Measurements from ENCODE around the gene FBXO40. TPM values are rescaled to one million over a fixed set of nuclear protein-coding genes. Genes with fewer than 3 reads are reported as not detected.

FBXO40 gene
- total RNA-seq, 2 donors from 2014 or later = not detected

- DNase-seq = no peak
- Histone ChIP-seq H3K4me1 (ENCODE audit: control insufficient read depth, insufficient read depth, low read length) (no peaks in the 10 kb centered on the region), H3K27me3 (ENCODE audit: control insufficient read depth, insufficient read depth, low read length, poor library complexity, severe bottlenecking) (no peaks in the 10 kb centered on the region), H3K9ac (ENCODE audit: extremely low read depth, low read length, poor library complexity, severe bottlenecking) (no peak overlapping the region), H3K27ac (ENCODE audit: low read depth, low read length) (no peak overlapping the region), H3K4me3 (ENCODE audit: low read length) (no peak overlapping the region), H3K36me3 (ENCODE audit: control insufficient read depth, insufficient read depth, low read length) (no peaks in the 10 kb centered on the region), H3K9me3 (ENCODE audit: control insufficient read depth, low read length) (no peaks in the 10 kb centered on the region)
- no peaks in the 10 kb centered on the region for H3K27me3 Mint-ChIP-seq (ENCODE audit: insufficient read depth)
- peaks cover 11% of the 10 kb centered on the region for H3K4me1 Mint-ChIP-seq
- no peak overlapping the region for H3K27ac Mint-ChIP-seq
- TF ChIP-seq, protein P1, sequence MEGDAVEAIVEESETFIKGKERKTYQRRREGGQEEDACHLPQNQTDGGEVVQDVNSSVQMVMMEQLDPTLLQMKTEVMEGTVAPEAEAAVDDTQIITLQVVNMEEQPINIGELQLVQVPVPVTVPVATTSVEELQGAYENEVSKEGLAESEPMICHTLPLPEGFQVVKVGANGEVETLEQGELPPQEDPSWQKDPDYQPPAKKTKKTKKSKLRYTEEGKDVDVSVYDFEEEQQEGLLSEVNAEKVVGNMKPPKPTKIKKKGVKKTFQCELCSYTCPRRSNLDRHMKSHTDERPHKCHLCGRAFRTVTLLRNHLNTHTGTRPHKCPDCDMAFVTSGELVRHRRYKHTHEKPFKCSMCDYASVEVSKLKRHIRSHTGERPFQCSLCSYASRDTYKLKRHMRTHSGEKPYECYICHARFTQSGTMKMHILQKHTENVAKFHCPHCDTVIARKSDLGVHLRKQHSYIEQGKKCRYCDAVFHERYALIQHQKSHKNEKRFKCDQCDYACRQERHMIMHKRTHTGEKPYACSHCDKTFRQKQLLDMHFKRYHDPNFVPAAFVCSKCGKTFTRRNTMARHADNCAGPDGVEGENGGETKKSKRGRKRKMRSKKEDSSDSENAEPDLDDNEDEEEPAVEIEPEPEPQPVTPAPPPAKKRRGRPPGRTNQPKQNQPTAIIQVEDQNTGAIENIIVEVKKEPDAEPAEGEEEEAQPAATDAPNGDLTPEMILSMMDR (conservative IDR thresholded peaks at IDR 0.05) = no peak
- no peak overlapping the region for H3K4me3 Mint-ChIP-seq
- WGBS, 2 experiments (ENCODE audit: insufficient coverage in 1 of 2, insufficient read length in 1 of 2) = 71 to 96% methylated on average over 3 to 4 of the region's 4 CpGs
- H3K9me3 Mint-ChIP-seq = no peaks in the 10 kb centered on the region
- no peaks in the 10 kb centered on the region for H3K36me3 Mint-ChIP-seq (ENCODE audit: low read depth)
Observed at GRCh38 chr3:121606106-121606505, 12.9 kb downstream of the FBXO40 start.

DNA sequence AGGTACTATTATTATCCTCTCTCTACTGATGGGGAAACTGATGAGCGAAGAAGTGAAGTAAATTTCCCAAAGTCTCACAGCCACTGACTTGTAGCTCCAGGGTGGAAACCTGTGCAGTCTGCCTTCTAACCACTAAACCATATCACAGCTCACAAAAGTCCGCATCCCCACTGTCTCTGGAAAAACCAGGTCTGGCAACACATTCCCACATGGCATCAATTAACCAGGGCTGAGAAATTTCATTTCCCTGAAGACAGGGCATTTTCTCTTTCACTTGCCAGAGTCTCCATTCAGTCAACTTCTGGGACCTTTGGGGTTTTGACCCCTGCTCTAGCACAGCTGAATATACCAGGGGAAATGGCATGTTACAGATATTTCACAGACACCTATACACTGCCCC is 26.5 kb downstream of the FBXO40 start:
- Mint-ChIP-seq H3K27ac (no peak overlapping the region), H3K9me3 (no peaks in the 10 kb centered on the region), H3K4me1 (no peaks in the 10 kb centered on the region), H3K27me3 (ENCODE audit: insufficient read depth) (no peaks in the 10 kb centered on the region), H3K36me3 (ENCODE audit: low read depth) (no peaks in the 10 kb centered on the region), H3K4me3 (no peak overlapping the region)
- H3K9ac ChIP-seq (ENCODE audit: extremely low read depth, low read length, poor library complexity, severe bottlenecking) = no peak overlapping the region
- no peaks in the 10 kb centered on the region for H3K36me3 ChIP-seq (ENCODE audit: control insufficient read depth, insufficient read depth, low read length)
- H3K27me3 ChIP-seq (ENCODE audit: control insufficient read depth, insufficient read depth, low read length, poor library complexity, severe bottlenecking) = no peaks in the 10 kb centered on the region
- 88 to 93% methylated on average over 2 of the region's 2 CpGs for WGBS, 2 experiments (ENCODE audit: insufficient coverage in 1 of 2, insufficient read length in 1 of 2)
- DNase-seq = no peak
- no peaks in the 10 kb centered on the region for H3K4me1 ChIP-seq (ENCODE audit: control insufficient read depth, insufficient read depth, low read length)
- TF ChIP-seq, protein P1 (conservative IDR thresholded peaks at IDR 0.05) = no peak
- H3K4me3 ChIP-seq (ENCODE audit: low read length) = no peak overlapping the region
- no peak overlapping the region for H3K27ac ChIP-seq (ENCODE audit: low read depth, low read length)
- no peaks in the 10 kb centered on the region for H3K9me3 ChIP-seq (ENCODE audit: control insufficient read depth, low read length)

DNA sequence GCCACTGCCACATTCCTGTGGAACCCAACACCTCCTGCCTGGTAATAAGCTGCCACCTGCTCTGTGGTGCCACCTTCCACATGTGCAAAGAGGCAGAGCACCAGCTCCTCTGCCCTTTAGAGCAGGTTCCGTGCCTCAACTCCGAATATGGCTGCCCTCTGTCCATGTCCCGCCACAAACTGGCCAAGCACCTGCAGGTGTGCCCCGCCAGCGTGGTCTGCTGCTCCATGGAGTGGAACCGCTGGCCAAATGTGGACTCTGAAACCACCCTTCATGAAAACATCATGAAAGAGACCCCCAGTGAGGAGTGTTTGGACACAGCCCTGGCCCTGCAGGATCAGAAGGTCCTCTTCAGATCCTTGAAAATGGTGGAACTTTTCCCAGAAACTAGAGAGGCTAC is 28.3 kb downstream of the FBXO40 start:
- no peaks in the 10 kb centered on the region for H3K4me1 ChIP-seq (ENCODE audit: control insufficient read depth, insufficient read depth, low read length)
- Mint-ChIP-seq H3K4me3 (no peak overlapping the region), H3K27ac (no peak overlapping the region), H3K36me3 (ENCODE audit: low read depth) (no peaks in the 10 kb centered on the region), H3K27me3 (ENCODE audit: insufficient read depth) (no peaks in the 10 kb centered on the region), H3K4me1 (no peaks in the 10 kb centered on the region), H3K9me3 (no peaks in the 10 kb centered on the region)
- no peaks in the 10 kb centered on the region for H3K36me3 ChIP-seq (ENCODE audit: control insufficient read depth, insufficient read depth, low read length)
- H3K27me3 ChIP-seq (ENCODE audit: control insufficient read depth, insufficient read depth, low read length, poor library complexity, severe bottlenecking) = no peaks in the 10 kb centered on the region
- 90 to 100% methylated on average over 4 to 6 of the region's 6 CpGs for WGBS, 2 experiments (ENCODE audit: insufficient coverage in 1 of 2, insufficient read length in 1 of 2)
- H3K9me3 ChIP-seq (ENCODE audit: control insufficient read depth, low read length) = no peaks in the 10 kb centered on the region
- DNase-seq = no peak
- H3K4me3 ChIP-seq (ENCODE audit: low read length) = no peak overlapping the region
- H3K27ac ChIP-seq (ENCODE audit: low read depth, low read length) = no peak overlapping the region
- TF ChIP-seq, protein P1 (conservative IDR thresholded peaks at IDR 0.05) = no peak
- no peak overlapping the region for H3K9ac ChIP-seq (ENCODE audit: extremely low read depth, low read length, poor library complexity, severe bottlenecking)

Measured in endodermal cell (in vitro differentiated cells).